NCI-H1694 (cell line): ENCODE measurements around the gene COQ8B.
"Not testable (repeated sequence)": the region's sequence is repeated elsewhere in the genome, so short reads cannot be mapped to it uniquely, and the experiment has no call there.

ENCODE experiments used
- DNase-seq: peaks from one replicate; lab custom pipeline; 2025; lab: John Stamatoyannopoulos, UW

Gene COQ8B

GRCh38 chr19:40742477-40742876, 25.8 kb upstream of the COQ8B start:
- DNase-seq: no peak

GRCh38 chr19:40741527-40742390, 25.1 kb upstream of the COQ8B start:
- DNase-seq: no peak

- DNase-seq: no peak
Observed at GRCh38 chr19:40740747-40741146, 24.1 kb upstream of the COQ8B start.

DNA sequence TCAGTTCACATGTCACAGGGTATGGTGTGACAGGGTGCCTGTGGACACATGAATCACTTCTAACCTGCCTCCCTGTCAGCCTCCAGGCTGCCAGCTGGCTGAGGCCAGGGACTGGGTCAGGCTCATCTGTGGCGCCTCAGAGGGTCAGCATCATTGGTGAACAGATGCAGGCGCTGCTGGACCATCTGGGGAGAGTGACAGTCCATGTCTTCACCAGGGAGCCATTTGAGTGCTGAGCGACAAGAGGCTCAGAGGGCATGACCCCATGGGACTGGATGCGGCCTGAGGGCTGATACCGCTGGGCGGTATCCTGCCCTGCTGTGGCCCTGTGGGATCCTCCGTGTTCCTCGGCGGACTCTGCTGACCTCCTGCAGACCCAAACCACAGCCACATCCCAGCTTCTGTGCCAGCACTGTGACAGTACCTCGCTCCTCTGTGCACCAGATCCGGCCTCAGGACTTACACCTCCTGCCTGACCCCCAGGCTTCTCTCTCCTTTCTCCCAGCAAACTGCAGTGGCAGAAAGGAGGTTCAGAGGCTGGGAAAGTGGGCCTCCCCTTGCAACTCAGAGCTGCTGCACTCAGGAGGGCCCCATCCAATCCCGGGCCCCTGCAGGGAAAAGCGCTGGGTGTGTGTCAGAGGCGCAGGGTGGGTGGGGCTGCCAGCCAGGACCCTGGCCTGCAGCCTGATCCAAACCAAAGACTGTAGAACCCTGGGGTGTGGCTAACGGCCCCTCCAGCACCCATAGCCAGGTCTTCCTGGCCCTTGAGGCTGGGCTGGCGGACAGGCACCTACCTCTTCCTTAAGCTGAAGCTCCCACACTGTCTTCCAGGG, 23.4 kb upstream of the COQ8B start:
- no peak for DNase-seq

- DNase-seq: no peak
Observed at GRCh38 chr19:40739030-40739839, 22.5 kb upstream of the COQ8B start.

DNA sequence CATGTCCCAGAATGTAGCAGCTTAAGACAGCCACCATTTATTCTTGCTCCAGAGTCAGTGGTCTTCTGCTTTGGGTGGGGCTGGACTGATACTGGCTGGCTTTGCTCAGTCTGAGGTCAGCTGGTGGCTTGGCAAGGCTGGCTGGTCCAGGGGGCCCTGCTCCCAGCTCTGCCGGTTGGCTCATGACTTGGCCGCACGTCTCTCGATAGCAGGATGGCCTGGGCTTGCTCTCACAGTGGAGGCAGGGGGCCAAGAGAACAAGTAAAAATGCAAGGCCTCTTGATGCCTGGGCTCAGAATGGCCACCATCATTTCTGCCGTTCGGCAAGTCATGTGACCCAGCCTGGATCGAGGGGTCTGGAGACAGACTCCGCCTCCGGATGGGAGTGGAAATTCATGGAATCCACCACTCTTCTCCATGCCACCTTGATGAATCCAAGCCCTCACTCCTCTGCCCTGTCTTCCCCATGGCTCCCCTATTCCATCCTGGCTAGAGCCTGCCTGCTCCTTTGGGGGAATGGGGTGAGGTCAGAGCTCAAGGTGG, 20.5 kb upstream of the COQ8B start:
- DNase-seq: no peak

DNA sequence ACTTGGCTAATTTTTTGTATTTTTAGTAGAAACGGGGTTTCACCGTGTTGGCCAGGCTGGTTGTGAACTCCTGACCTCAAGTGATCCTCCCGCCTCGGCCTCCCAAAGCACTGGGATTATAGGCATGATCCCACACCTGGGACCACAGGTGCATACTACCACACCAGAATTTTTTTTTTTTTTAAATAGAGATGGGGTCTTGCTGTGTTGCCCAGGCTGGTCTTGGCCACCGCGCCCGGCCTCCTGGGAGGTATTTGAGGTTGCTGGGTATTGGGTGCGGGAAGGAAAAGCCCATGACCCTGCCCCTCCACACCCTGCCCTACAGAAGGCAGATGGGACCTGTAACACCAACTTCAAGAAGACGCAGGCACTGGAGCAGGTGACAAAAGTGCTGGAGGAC, 20.0 kb upstream of the COQ8B start:
- DNase-seq: no peak

DNA sequence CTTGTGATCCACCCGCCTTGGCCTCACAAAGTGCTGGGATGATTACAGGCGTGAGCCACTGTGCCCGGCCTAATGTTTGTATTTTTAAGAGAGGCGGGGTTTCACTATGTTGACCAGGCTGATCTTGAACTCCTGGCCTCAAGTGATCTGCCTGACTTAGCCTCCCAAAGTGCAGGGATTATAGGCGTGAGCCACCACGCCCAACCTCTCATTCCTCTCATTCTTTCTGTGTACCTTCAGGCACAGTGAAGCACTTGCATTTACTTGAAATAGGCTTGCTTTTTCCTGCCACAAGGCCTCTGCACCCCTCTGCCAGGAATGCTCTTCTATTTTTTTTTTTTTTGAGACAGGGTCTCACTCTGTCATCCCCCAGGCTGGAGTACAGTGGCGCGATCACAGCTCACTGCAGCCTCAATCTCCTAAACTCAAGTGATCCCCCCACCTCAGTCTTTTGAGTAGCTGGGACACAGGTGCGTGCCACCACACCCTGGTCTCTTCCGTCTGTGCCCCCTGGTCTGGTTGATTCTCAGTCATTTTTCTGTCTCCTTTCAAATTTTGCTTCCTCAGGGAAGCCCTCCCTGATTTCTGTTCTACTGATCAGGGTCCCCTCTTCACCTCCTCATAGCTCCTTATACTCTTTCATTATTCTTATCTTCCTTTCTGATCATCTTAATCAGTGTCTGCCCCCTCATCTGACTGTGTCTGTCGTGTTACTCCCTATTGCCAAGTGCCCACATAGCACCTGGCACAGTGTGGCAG, 18.5 kb upstream of the COQ8B start:
- DNase-seq: no peak

DNA sequence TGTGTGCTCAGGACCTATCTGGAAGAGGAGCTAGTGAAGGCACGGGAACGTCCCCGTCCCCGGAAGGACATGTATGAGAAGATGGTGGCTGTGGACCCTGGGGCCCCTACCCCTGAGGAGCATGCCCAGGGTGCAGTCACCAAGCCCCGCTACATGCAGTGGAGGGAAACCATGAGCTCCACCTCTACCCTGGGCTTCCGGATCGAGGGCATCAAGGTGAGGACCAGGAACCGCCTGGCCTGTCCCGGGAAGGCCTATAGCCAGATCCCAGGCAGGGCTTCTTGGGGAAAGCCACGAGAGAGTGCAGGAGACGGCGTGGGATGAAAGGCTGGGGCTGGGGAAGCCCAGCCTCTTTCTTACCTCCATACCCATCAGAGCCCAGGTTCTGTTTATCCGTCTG, 16.5 kb upstream of the COQ8B start:
- no peak for DNase-seq

GRCh38 chr19:40732304-40732703, 15.6 kb upstream of the COQ8B start:
- not testable (repeated sequence) for DNase-seq

GRCh38 chr19:40730065-40730464, 13.4 kb upstream of the COQ8B start:
- not testable (repeated sequence) for DNase-seq

GRCh38 chr19:40726279-40726678, 9.6 kb upstream of the COQ8B start:
- DNase-seq: no peak

DNA sequence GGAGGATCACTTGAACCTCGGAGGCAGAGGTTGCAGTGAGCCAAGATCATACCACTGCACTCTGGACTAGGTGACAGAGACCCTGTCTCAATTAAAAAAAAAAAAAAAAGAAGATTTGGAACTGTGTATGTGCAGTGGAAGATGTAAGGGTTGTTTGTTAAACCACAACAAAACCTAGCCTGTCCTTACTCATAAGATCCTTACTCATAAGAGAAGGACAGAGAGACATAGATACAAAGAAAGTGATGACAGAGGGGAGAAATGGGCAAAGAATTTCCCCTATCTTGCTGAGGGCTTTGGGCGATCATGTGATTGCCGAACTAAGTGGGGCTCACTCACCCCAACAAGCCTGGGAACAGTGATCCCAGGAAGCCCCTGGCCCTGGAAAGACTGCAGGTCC, 8.2 kb upstream of the COQ8B start:
- DNase-seq: no peak

- DNase-seq: no peak
Observed at GRCh38 chr19:40724315-40724714, 7.6 kb upstream of the COQ8B start.

GRCh38 chr19:40723661-40724254, 7.1 kb upstream of the COQ8B start:
- DNase-seq: no peak

DNA sequence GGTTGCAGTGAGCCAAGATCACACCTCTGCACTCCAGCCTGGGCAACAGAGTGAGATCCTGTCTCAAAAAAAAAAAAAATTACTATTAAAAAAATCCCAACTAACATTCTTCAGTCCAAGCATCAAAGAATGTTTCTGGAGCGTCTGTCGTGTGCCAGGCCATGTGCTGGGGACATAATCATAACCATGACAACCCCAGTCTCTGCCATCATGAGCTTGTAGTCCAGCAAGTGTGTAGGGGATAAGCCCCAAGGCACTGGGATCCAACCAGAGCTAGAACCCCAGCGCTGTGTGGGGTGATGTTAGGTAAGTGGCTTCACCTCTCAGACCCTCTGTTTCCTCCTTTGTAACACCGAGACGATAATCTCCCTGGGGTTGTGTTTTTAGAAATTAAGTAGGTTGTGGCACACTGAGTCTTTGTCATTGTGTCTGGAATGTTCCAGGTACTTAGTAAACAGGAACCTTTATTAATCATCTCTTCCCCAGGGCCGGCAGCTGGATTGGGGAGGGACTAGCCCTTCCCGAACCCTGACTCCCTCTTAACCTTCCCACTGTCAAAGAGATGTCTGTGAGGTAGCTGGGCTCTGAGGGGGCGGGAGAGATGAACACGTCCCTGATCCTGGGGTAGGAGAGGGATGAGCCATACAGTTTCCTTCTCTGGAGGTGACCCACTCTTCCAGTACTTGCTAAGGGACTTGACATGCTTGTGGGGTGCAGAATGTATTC, 5.4 kb upstream of the COQ8B start:
- no peak for DNase-seq

- no peak for DNase-seq
Observed at GRCh38 chr19:40721140-40721486, 4.4 kb upstream of the COQ8B start.

GRCh38 chr19:40719414-40719894, 2.8 kb upstream of the COQ8B start:
- DNase-seq: no peak

GRCh38 chr19:40718774-40719391, 2.2 kb upstream of the COQ8B start:
- no peak for DNase-seq
